Activated CD8-positive, alpha-beta memory T cell treated with anti-CD3 and anti-CD28 coated beads for 24 hours (primary cell): ENCODE results near the gene CXorf66.
"Not testable (repeated sequence)": the region's sequence is repeated elsewhere in the genome, so short reads cannot be mapped to it uniquely, and the experiment has no call there.

ENCODE experiments used
- DNase-seq: peaks from one replicate; pipeline ENCODE4 v3.0.0-alpha.2; 2020

The CXorf66 gene

GRCh38 chrX:139965421-139965820 is at the start of gene CXorf66:
Gene CXorf66, minus strand, starts transcription at chrX:139965521. Its CDS starts 25 bp downstream, at chrX:139965496.
- no peak for DNase-seq

GRCh38 chrX:139982856-139983255 is 17.5 kb upstream of the CXorf66 start:
- DNase-seq = no peak

GRCh38 chrX:139974471-139974870 is 9.2 kb upstream of the CXorf66 start:
- no peak for DNase-seq

- no peak for DNase-seq
Measured at GRCh38 chrX:139972629-139973624, 7.6 kb upstream of the CXorf66 start.

- DNase-seq = no peak
Measured at GRCh38 chrX:139972113-139972512, 6.8 kb upstream of the CXorf66 start.

GRCh38 chrX:139971394-139971749 is 6.1 kb upstream of the CXorf66 start:
- DNase-seq = no peak

GRCh38 chrX:139969286-139969685 is 4.0 kb upstream of the CXorf66 start:
- DNase-seq = no peak

GRCh38 chrX:139967750-139968149 is 2.4 kb upstream of the CXorf66 start:
- no peak for DNase-seq

GRCh38 chrX:139967300-139967699 is 2.0 kb upstream of the CXorf66 start:
- DNase-seq = no peak

- DNase-seq = not testable (repeated sequence)
Measured at GRCh38 chrX:139966159-139966558, 838 bp upstream of the CXorf66 start.

- DNase-seq = not testable (repeated sequence)
Measured at GRCh38 chrX:139961091-139961490, 4.2 kb downstream of the CXorf66 start.

- no peak for DNase-seq
Measured at GRCh38 chrX:139949703-139950102, 15.6 kb downstream of the CXorf66 start.

- no peak for DNase-seq
Measured at GRCh38 chrX:139945075-139945474, 20.2 kb downstream of the CXorf66 start.

- no peak for DNase-seq
Measured at GRCh38 chrX:139936259-139936658, 29.1 kb downstream of the CXorf66 start.

GRCh38 chrX:139933904-139934303 is 31.4 kb downstream of the CXorf66 start:
- no peak for DNase-seq

GRCh38 chrX:139932901-139933796 is 32.2 kb downstream of the CXorf66 start, which contains the start of gene ATP11C:
Gene ATP11C, minus strand, starts transcription at chrX:139933053. Its CDS starts 1,011 bp downstream, at chrX:139932042.
- peak; percentile 89 for DNase-seq

- peak; percentile 82 for DNase-seq
Measured at GRCh38 chrX:139932073-139932900, 33.0 kb downstream of the CXorf66 start.

- peak; percentile 67 for DNase-seq
Measured at GRCh38 chrX:139931646-139932072, 33.7 kb downstream of the CXorf66 start.

- peak; percentile 68 for DNase-seq
Measured at GRCh38 chrX:139930916-139931645, 34.2 kb downstream of the CXorf66 start.

- DNase-seq = no peak
Measured at GRCh38 chrX:139930401-139930800, 34.9 kb downstream of the CXorf66 start.

- no peak for DNase-seq
Measured at GRCh38 chrX:139929876-139930275, 35.4 kb downstream of the CXorf66 start.

GRCh38 chrX:139924696-139925095 is 40.6 kb downstream of the CXorf66 start:
- no peak for DNase-seq
